H1 (cell line): ENCODE results near the gene PRELID1. TPM values are rescaled to one million over a fixed set of nuclear protein-coding genes. Genes with fewer than 3 reads are reported as not detected.
A peak's percentile ranks its signal among the peaks of the same experiment; 100 is the strongest.

Experiments used
- CTCF ChIA-PET: fragments of 300-600 bp; sonication (Branson Sonifier 250); formaldehyde crosslinking; loops from one replicate; lab custom pipeline; 2021; ENCODE audit not compliant: partially characterized antibody; lab: Charles Lee
- POLR2A ChIA-PET: fragments of 300-600 bp; sonication (Branson Sonifier 250); formaldehyde crosslinking; loops from one replicate; lab custom pipeline; 2021; ENCODE audit warnings: inconsistent platforms; ENCODE audit not compliant: partially characterized antibody; lab: Charles Lee
- DNase-seq, 2 experiments: peaks; one replicate each; pipeline versions ENCODE4 v3.0.0 to v3.0.0-alpha.2; 2010 to 2022; ENCODE audit warnings: low spot score in 2 of 2, low read depth in 1 of 2, mixed read lengths in 1 of 2
- FAIRE-seq: peaks from 2 replicates; lab custom pipeline; 2011; peaks lifted over from hg19 to GRCh38; lab: Jason Lieb, UNC
- H2AFZ ChIP-seq: 2 replicates; pipeline ENCODE4 v1.8.1; 2012; ENCODE audit warnings: low read length, inconsistent platforms
- H2AK5ac ChIP-seq: 2 replicates; pipeline ENCODE4 v1.6.1; 2013; ENCODE audit warnings: low read depth, low read length
- H2BK120ac ChIP-seq: replicated peaks from 2 replicates; pipeline ENCODE3; 2013; ENCODE audit warnings: low read depth, low read length, inconsistent platforms
- H2BK12ac ChIP-seq: 2 replicates; pipeline ENCODE4 v1.6.1; 2013; ENCODE audit warnings: low read depth, low read length
- H2BK15ac ChIP-seq: 2 replicates; pipeline ENCODE4 v1.6.1; 2013; ENCODE audit warnings: low read length
- H2BK20ac ChIP-seq: 2 replicates; pipeline ENCODE4 v1.6.1; 2013; ENCODE audit warnings: low read length
- H2BK5ac ChIP-seq: 2 replicates; pipeline ENCODE4 v1.6.1; 2013; ENCODE audit warnings: low read depth, low read length
- H3K14ac ChIP-seq: 2 replicates; pipeline ENCODE4 v1.6.1; 2013; ENCODE audit warnings: inconsistent platforms; ENCODE audit not compliant: insufficient read length
- H3K18ac ChIP-seq: 2 replicates; pipeline ENCODE4 v1.6.1; 2013; ENCODE audit warnings: low read length; ENCODE audit errors: extremely low read depth
- H3K23ac ChIP-seq: 2 replicates; pipeline ENCODE4 v1.6.1; 2013; ENCODE audit warnings: inconsistent platforms; ENCODE audit not compliant: insufficient read length
- H3K23me2 ChIP-seq: 2 replicates; pipeline ENCODE4 v1.6.1; 2013; ENCODE audit warnings: low read depth, low read length
- H3K27ac ChIP-seq: 2 replicates; pipeline ENCODE4 v1.6.1; 2011; ENCODE audit warnings: low read depth, low read length, inconsistent platforms
- H3K27me3 ChIP-seq, 4 experiments: replicated peaks in 1 of 4; 1 replicate in 1 of 4; 2 replicates in 3 of 4; pipeline versions ENCODE4 v1.6.1 to v1.8.1; 2011 to 2013; ENCODE audit warnings: low read length in 3 of 4, mild to moderate bottlenecking in 3 of 4, inconsistent platforms in 2 of 4, mixed read lengths in 2 of 4, moderate library complexity in 1 of 4; ENCODE audit not compliant: control insufficient read depth in 3 of 4, insufficient read depth in 3 of 4; ENCODE audit errors: extremely low read depth in 1 of 4
- H3K36me3 ChIP-seq, 4 experiments: 2 replicates each; pipeline versions ENCODE4 v1.6.1 to v1.8.1; 2011 to 2013; ENCODE audit warnings: mild to moderate bottlenecking in 4 of 4, low read length in 3 of 4, moderate library complexity in 2 of 4, control low read depth in 1 of 4, inconsistent platforms in 1 of 4; ENCODE audit not compliant: insufficient read depth in 4 of 4, control insufficient read depth in 2 of 4
- H3K4ac ChIP-seq: replicated peaks from 2 replicates; pipeline ENCODE3; 2013; ENCODE audit warnings: low read length, low read depth, mixed read lengths, inconsistent platforms; ENCODE audit not compliant: insufficient read length
- H3K4me1 ChIP-seq, 4 experiments: replicated peaks in 1 of 4; 1 replicate in 1 of 4; 2 replicates in 3 of 4; pipeline versions ENCODE4 v1.6.1 to v1.8.1; 2011 to 2013; ENCODE audit warnings: low read length in 3 of 4, inconsistent platforms in 2 of 4, mixed read lengths in 1 of 4; ENCODE audit not compliant: insufficient read depth in 4 of 4, control insufficient read depth in 3 of 4
- H3K4me2 ChIP-seq, 2 experiments: 2 replicates each; pipeline versions ENCODE4 v1.6.1 to v1.8.1; 2011 to 2013; ENCODE audit warnings: low read depth in 2 of 2, low read length in 2 of 2, control low read depth in 1 of 2, inconsistent platforms in 1 of 2, mild to moderate bottlenecking in 1 of 2; ENCODE audit not compliant: insufficient read depth in 1 of 2
- H3K4me3 ChIP-seq, 4 experiments: fragments of 200-600, 300-600 bp in 1 of 4; sonication (generic), shearing (Covaris generic), sonication (Bioruptor Twin) in 1 of 4; 2 replicates each; pipeline versions ENCODE4 v1.5.1 to v1.8.1; 2011 to 2016; ENCODE audit warnings: low read length in 4 of 4, low read depth in 3 of 4, control low read depth in 2 of 4, inconsistent platforms in 2 of 4, mild to moderate bottlenecking in 2 of 4, mixed read lengths in 1 of 4, moderate library complexity in 1 of 4; ENCODE audit not compliant: insufficient read depth in 2 of 4; ENCODE audit errors: extremely low read depth in 1 of 4
- H3K56ac ChIP-seq: replicated peaks from 2 replicates; pipeline ENCODE3; 2013; ENCODE audit warnings: low read depth, mild to moderate bottlenecking, mixed read lengths, low read length, inconsistent platforms; ENCODE audit not compliant: insufficient read length
- H3K79me1 ChIP-seq: 2 replicates; pipeline ENCODE4 v1.6.1; 2013; ENCODE audit warnings: low read depth, low read length, control low read depth
- H3K79me2 ChIP-seq, 2 experiments: 2 replicates each; pipeline versions ENCODE4 v1.6.1 to v1.8.1; 2012 to 2013; ENCODE audit warnings: low read length in 2 of 2, mild to moderate bottlenecking in 2 of 2, inconsistent platforms in 1 of 2; ENCODE audit not compliant: insufficient read depth in 2 of 2, control insufficient read depth in 1 of 2
- H3K9ac ChIP-seq, 4 experiments: replicated peaks in 1 of 4; 1 replicate in 1 of 4; 2 replicates in 3 of 4; pipeline versions ENCODE4 v1.6.1 to v1.8.1; 2011 to 2013; ENCODE audit warnings: low read depth in 3 of 4, low read length in 3 of 4, control low read depth in 2 of 4, mild to moderate bottlenecking in 2 of 4, moderate library complexity in 2 of 4, inconsistent platforms in 1 of 4; ENCODE audit errors: extremely low read depth in 1 of 4
- H3K9me3 ChIP-seq, 2 experiments: 2 replicates each; pipeline versions ENCODE4 v1.6.1 to v1.8.1; 2012 to 2013; ENCODE audit warnings: mild to moderate bottlenecking in 2 of 2, moderate library complexity in 2 of 2, control low read depth in 1 of 2, inconsistent platforms in 1 of 2, low read depth in 1 of 2, low read length in 1 of 2, mixed read lengths in 1 of 2; ENCODE audit not compliant: insufficient read depth in 2 of 2
- H4K20me1 ChIP-seq, 2 experiments: replicated peaks in 1 of 2; 2 replicates each; pipeline versions ENCODE3 to v1.8.1; 2011 to 2013; ENCODE audit warnings: inconsistent platforms in 2 of 2, low read length in 2 of 2, mild to moderate bottlenecking in 1 of 2; ENCODE audit not compliant: insufficient read depth in 2 of 2, control insufficient read depth in 1 of 2
- H4K5ac ChIP-seq: 2 replicates; pipeline ENCODE4 v1.6.1; 2013; ENCODE audit warnings: low read length, low read depth, mixed read lengths, inconsistent platforms; ENCODE audit not compliant: insufficient read length
- H4K8ac ChIP-seq: 2 replicates; pipeline ENCODE4 v1.8.0; 2013; ENCODE audit warnings: mild to moderate bottlenecking, moderate library complexity, low read length, inconsistent platforms; ENCODE audit not compliant: insufficient read depth; ENCODE audit errors: extremely low read depth
- H4K91ac ChIP-seq: replicated peaks from 2 replicates; pipeline ENCODE3; 2013; ENCODE audit warnings: low read length, mixed read lengths, inconsistent platforms; ENCODE audit not compliant: insufficient read length
- BCL11A ChIP-seq, 2 experiments: IDR thresholded peaks; one replicate each; pipeline ENCODE4 v1.6.1; 2011; ENCODE audit warnings: low read depth in 2 of 2, low read length in 2 of 2, mild to moderate bottlenecking in 2 of 2
- CBX8 ChIP-seq: fragments of 300-800, 300-1000 bp; sonication (generic); IDR thresholded peaks from 2 replicates; pipeline ENCODE4 v1.7.1; 2016; ENCODE audit warnings: low read depth, low read length, borderline replicate concordance
- CREB1 ChIP-seq: IDR thresholded peaks from 2 replicates; pipeline ENCODE4 v1.6.1; 2012; ENCODE audit warnings: inconsistent platforms
- KDM5A ChIP-seq: fragments of 200-600 bp; IDR thresholded peaks from 2 replicates; pipeline ENCODE4 v1.7.1; 2012; ENCODE audit warnings: mild to moderate bottlenecking, low read length, inconsistent platforms, mixed read lengths
- POLR2A ChIP-seq, 2 experiments: IDR thresholded peaks; 1 replicate in 1 of 2; 2 replicates in 1 of 2; pipeline ENCODE4 v1.6.1; 2011; ENCODE audit warnings: low read depth in 2 of 2, low read length in 2 of 2, mild to moderate bottlenecking in 2 of 2; ENCODE audit errors: control extremely low read depth in 1 of 2
- RNF2 ChIP-seq: fragments of 200-900, 300-1000 bp; sonication (generic); IDR thresholded peaks from 2 replicates; pipeline ENCODE4 v1.7.1; 2016; ENCODE audit warnings: borderline replicate concordance, low read depth, mild to moderate bottlenecking, antibody characterized with exemption, low read length; ENCODE audit not compliant: poor library complexity, severe bottlenecking; ENCODE audit errors: missing control alignments
- SP1 ChIP-seq: IDR thresholded peaks from 2 replicates; pipeline ENCODE4 v1.6.1; 2011; ENCODE audit warnings: low read depth, low read length
- TAF1 ChIP-seq: IDR thresholded peaks from 2 replicates; pipeline ENCODE4 v1.6.1; 2011; ENCODE audit warnings: mild to moderate bottlenecking, low read depth, low read length
- WGBS, 2 experiments: shearing (Covaris generic) in 1 of 2; methylation state at CpG; one replicate each; pipeline versions ENCODE4 v1.1.6 to v1.1.7; 2013 to 2015; ENCODE audit warnings: low lambda C conversion rate in 2 of 2, mixed read lengths in 2 of 2, inconsistent platforms in 1 of 2, low coverage in 1 of 2, missing lambda C conversion rate in 1 of 2; ENCODE audit not compliant: insufficient replicate concordance in 2 of 2, insufficient coverage in 1 of 2, insufficient read length in 1 of 2; ENCODE audit errors: extremely low coverage in 1 of 2, missing lambda C conversion rate in 1 of 2; 5-methylcytosine and 5-hydroxymethylcytosine counted together
- polyA plus RNA-seq, 7 experiments: library from polyadenylated mRNA; depleted of rRNA in 3 of 7; stranded (reverse) in 5 of 7; unstranded in 2 of 7; fragments of >200 nt in 5 of 7; fragments of 200-250 nt in 2 of 7; gene quantifications; 1 replicate in 5 of 7; 2 replicates in 1 of 7; 4 replicates in 1 of 7; pipeline versions ENCODE4 v1.2.1 to v1.2.3, GENCODE V29; 2011 to 2013; ENCODE audit warnings: missing spikeins in 2 of 7, mixed read lengths in 2 of 7
- total RNA-seq: library from RNA; stranded (reverse); fragmentation: NEBNext Ultra II Directional; extraction: Animal tissue kit (Norgen Biotek cat#: 25700); gene quantifications from 2 replicates; pipeline ENCODE4 v1.2.1, GENCODE V29; 2021

PRELID1 gene
- total and polyA plus RNA-seq, 2 of the 8 experiments (the other 6 are each of a cell fraction or from before 2014, with no cell fraction given): 272 to 428 TPM

GRCh38 chr5:177304392-177305119 lies 957 bp downstream of the PRELID1 start:
- ChIA-PET CTCF (interaction anchor here (0.7 to 1.4 kb wide), 3 partner anchors 74 to 232 kb away, joined by 3 read pairs; no protein-coding TSS in a partner anchor), POLR2A (interaction anchor here (0.7 to 12.1 kb wide), 7 partner anchors 55 to 182 kb away, joined by 3 to 111 read pairs (median 4); partner anchors contain the start of gene NSD1)
- peak overlapping the region; percentile 12 for H3K4ac ChIP-seq
- peaks cover 10 to 19% of the 10 kb centered on the region in 2 experiments for H3K79me2 ChIP-seq
- H4K20me1 ChIP-seq: peaks cover 9 to 13% of the 10 kb centered on the region in 2 experiments
- peaks cover 0 to 18% (median 5%) of the 10 kb centered on the region in 4 experiments; a peak in 5 of 7 replicates for H3K4me1 ChIP-seq
- H3K36me3 ChIP-seq: peaks cover 3 to 27% (median 13%) of the 10 kb centered on the region in 4 experiments; a peak in 6 of 8 replicates
- no peak for DNase-seq
- H3K27ac ChIP-seq: peak overlapping the region; percentile 43
- no peak overlapping the region for H2AFZ ChIP-seq
- peaks cover 9% of the 10 kb centered on the region for H3K79me1 ChIP-seq
- H3K9me3 ChIP-seq: no peaks in the 10 kb centered on the region
- H3K23ac ChIP-seq: no peak overlapping the region
- no peak overlapping the region for H2BK120ac ChIP-seq
- H3K23me2 ChIP-seq: peaks cover 13% of the 10 kb centered on the region; the same call in 1 of the 2 replicates
- no peak overlapping the region for H2BK15ac ChIP-seq
- peak overlapping the region; percentile 63; the same call in 1 of the 2 replicates for H2BK5ac ChIP-seq
- TF ChIP-seq POLR2A (IDR thresholded peaks at IDR 0.05; ENCODE audit: control extremely low read depth in 1 of 2, low read depth in 2 of 2, low read length in 2 of 2) (no peak), BCL11A (IDR thresholded peaks at IDR 0.05; ENCODE audit: low read depth in 2 of 2, low read length in 2 of 2) (no peak), CBX8 (no peak), SP1 (no peak), RNF2 (no peak), TAF1 (no peak), KDM5A (no peak), CREB1 (no peak)
- H4K5ac ChIP-seq: no peak overlapping the region
- H2BK12ac ChIP-seq: 0 out of 2 replicates have a peak overlapping the region, but pooled peaks have one; percentile 60
- no peak overlapping the region for H2AK5ac ChIP-seq
- H3K27me3 ChIP-seq: no peaks in the 10 kb centered on the region
- no peak overlapping the region for H4K91ac ChIP-seq
- peak overlapping the region; percentile 91 to 99 (median 94) for H3K4me3 ChIP-seq
- H3K18ac ChIP-seq: no peak overlapping the region
- no peak overlapping the region for H3K56ac ChIP-seq
- H4K8ac ChIP-seq: no peak overlapping the region
- 71% methylated on average over 17 of the region's 19 CpGs; no CpG with 5 or more reads in 1 of the 2 experiments for WGBS, 2 experiments
- H2BK20ac ChIP-seq: no peak overlapping the region
- peak overlapping the region; percentile 67 to 96 for H3K4me2 ChIP-seq
- no peak for FAIRE-seq
- no peak overlapping the region for H3K14ac ChIP-seq
- H3K9ac ChIP-seq: peak overlapping the region in 3 of 4 experiments; percentile 81 to 95 (median 87); a peak in 6 of 7 replicates
